Measurements from ENCODE around the gene KCNH6. TPM values are rescaled to one million over a fixed set of nuclear protein-coding genes. Genes with fewer than 3 reads are reported as not detected.

KCNH6 gene
- total RNA-seq, 1 experiment from 2014 or later = 1.6 TPM

- H2AK5ac ChIP-seq (ENCODE audit: insufficient read length, low read length) = no peak overlapping the region
- no peak overlapping the region for H3K27ac ChIP-seq (ENCODE audit: insufficient read length, low read depth, low read length)
- H2BK12ac ChIP-seq (ENCODE audit: insufficient read length, low read depth, low read length) = no peak overlapping the region
- H3K23ac ChIP-seq (ENCODE audit: insufficient read length, low read depth, low read length) = no peak overlapping the region
- H3K4me1 ChIP-seq (ENCODE audit: insufficient read depth, low read length) = peaks cover 6% of the 10 kb centered on the region; the same call in 1 of the 2 replicates
- H4K8ac ChIP-seq (replicated peaks; ENCODE audit: insufficient read length, low read depth, low read length) = no peak overlapping the region
- H2AFZ ChIP-seq (ENCODE audit: low read length) = no peak overlapping the region
- no peak overlapping the region for H3K9ac ChIP-seq (ENCODE audit: extremely low read depth, insufficient read length, low read length)
- peak overlapping the region in 1 of 3 experiments; percentile 83; a peak in 3 of 7 replicates for H3K27ac Mint-ChIP-seq
- H2BK5ac ChIP-seq (ENCODE audit: insufficient read length, low read length) = no peak overlapping the region
- H3K27me3 ChIP-seq (ENCODE audit: insufficient read depth, low read length) = no peaks in the 10 kb centered on the region; the same call in 1 of the 2 replicates
- no peaks in the 10 kb centered on the region; a peak in 1 of 7 replicates for H3K36me3 Mint-ChIP-seq (ENCODE audit: insufficient read depth in 1 of 3, low read depth in 3 of 3)
- no peak overlapping the region for H3K4ac ChIP-seq (ENCODE audit: low read depth, low read length)
- no peak overlapping the region for H2BK20ac ChIP-seq (ENCODE audit: low read depth, low read length, poor library complexity, severe bottlenecking)
- peaks cover 8% of the 10 kb centered on the region for H3K23me2 ChIP-seq (ENCODE audit: insufficient read length, low read depth, low read length, poor library complexity, severe bottlenecking)
- no peak overlapping the region; the same call in 1 of the 2 replicates for H3K14ac ChIP-seq (ENCODE audit: insufficient read depth, low read length)
- no peak overlapping the region for H3K56ac ChIP-seq (ENCODE audit: insufficient read length, low read depth, low read length)
- H3K27me3 Mint-ChIP-seq (ENCODE audit: low read depth) = peaks cover 14% of the 10 kb centered on the region
- no peak overlapping the region for H4K91ac ChIP-seq (ENCODE audit: insufficient read length, low read depth, low read length)
- no peak overlapping the region; a peak in 1 of 5 replicates for H3K4me3 Mint-ChIP-seq
- no peaks in the 10 kb centered on the region for H3K79me2 ChIP-seq (ENCODE audit: insufficient read depth, low read length)
- no peaks in the 10 kb centered on the region for H3K79me1 ChIP-seq (ENCODE audit: insufficient read depth, low read depth, low read length, poor library complexity, severe bottlenecking)
- H3T11ph ChIP-seq (ENCODE audit: low read length) = no peak overlapping the region
- no peaks in the 10 kb centered on the region for H3K9me3 ChIP-seq (ENCODE audit: control insufficient read depth, low read depth, low read length)
- WGBS (ENCODE audit: extremely low coverage, insufficient read length, low lambda C conversion rate) = no CpG with 5 or more reads among the region's 13 CpGs
- no peak overlapping the region for H3K4me2 ChIP-seq (ENCODE audit: insufficient read depth, insufficient read length, low read length)
- no peak overlapping the region for H2BK120ac ChIP-seq (ENCODE audit: low read depth, low read length, poor library complexity, severe bottlenecking)
- no peak overlapping the region for H2BK15ac ChIP-seq (ENCODE audit: low read depth, low read length)
- DNase-seq = no peak
- no peak overlapping the region for H3K18ac ChIP-seq (ENCODE audit: insufficient read length, low read depth, low read length)
- TF ChIP-seq CTCF (conservative IDR thresholded peaks at IDR 0.05) = no peak
- H4K20me1 ChIP-seq (ENCODE audit: control insufficient read depth, insufficient read depth, insufficient read length) = no peaks in the 10 kb centered on the region
- H4K5ac ChIP-seq (ENCODE audit: insufficient read length, low read depth, low read length) = no peak overlapping the region
- H3K4me1 Mint-ChIP-seq = peaks cover 9 to 12% of the 10 kb centered on the region in 2 experiments
- no peaks in the 10 kb centered on the region; a peak in 2 of 5 replicates for H3K9me3 Mint-ChIP-seq
Observed at GRCh38 chr17:63534816-63535455, 11.8 kb downstream of the KCNH6 start.

Measured in H9 (cell line).